Measurements from ENCODE around the gene NOC4L.

Gene NOC4L

GRCh38 chr12:132164426-132164825 lies 20.2 kb downstream of the NOC4L start:
- no peak overlapping the region for H3K4me3 ChIP-seq (ENCODE audit: low read length)
- no peak for DNase-seq (ENCODE audit: low read depth, low spot score)

DNA sequence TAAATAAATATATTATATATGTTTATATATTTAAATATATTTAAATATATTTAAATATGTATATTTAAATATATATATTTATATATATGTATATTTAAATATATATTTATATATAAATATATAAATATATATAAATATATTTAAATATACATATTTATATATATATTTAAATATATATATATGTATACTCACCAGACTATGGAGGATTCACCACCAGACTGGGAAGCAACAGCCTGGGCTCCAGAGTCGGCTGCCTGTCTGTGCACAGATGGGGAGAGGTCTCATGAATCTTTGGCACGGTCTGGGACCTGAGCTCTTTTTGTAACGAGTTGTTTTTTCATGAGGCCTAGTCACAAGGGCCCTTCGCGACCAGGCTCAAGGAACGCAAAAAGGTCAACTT lies 21.3 kb downstream of the NOC4L start:
- no peak overlapping the region for H3K4me3 ChIP-seq (ENCODE audit: low read length)
- no peak for DNase-seq (ENCODE audit: low read depth, low spot score)

DNA sequence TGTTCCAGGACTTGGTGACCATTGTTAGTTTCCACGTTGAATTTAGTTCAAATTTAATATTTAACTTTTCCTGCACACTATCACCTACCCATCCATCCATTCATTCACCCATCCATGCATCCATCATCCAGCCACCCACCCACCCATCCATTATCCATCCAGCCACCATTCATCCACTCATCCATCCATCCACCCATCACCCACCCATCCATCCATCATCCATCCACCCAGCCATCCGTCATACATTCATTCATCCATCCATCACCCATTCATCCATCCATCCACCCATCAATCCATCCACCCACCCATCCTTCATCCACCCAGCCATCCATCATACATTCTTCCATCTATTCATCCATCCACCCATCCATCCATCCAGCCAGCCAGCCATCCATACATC lies 21.8 kb downstream of the NOC4L start:
- DNase-seq (ENCODE audit: low read depth, low spot score), result no peak
- no peak overlapping the region for H3K4me3 ChIP-seq (ENCODE audit: low read length)

- DNase-seq (ENCODE audit: low read depth, low spot score), result no peak
- H3K4me3 ChIP-seq (ENCODE audit: low read length), result no peak overlapping the region
Measured at GRCh38 chr12:132166801-132167591, 22.7 kb downstream of the NOC4L start.

- peak; percentile 71 for DNase-seq (ENCODE audit: low read depth, low spot score)
- H3K4me3 ChIP-seq (ENCODE audit: low read length), result peak overlapping the region; percentile 15; the same call in 1 of the 2 replicates
Measured at GRCh38 chr12:132167611-132168310, 23.5 kb downstream of the NOC4L start.

DNA sequence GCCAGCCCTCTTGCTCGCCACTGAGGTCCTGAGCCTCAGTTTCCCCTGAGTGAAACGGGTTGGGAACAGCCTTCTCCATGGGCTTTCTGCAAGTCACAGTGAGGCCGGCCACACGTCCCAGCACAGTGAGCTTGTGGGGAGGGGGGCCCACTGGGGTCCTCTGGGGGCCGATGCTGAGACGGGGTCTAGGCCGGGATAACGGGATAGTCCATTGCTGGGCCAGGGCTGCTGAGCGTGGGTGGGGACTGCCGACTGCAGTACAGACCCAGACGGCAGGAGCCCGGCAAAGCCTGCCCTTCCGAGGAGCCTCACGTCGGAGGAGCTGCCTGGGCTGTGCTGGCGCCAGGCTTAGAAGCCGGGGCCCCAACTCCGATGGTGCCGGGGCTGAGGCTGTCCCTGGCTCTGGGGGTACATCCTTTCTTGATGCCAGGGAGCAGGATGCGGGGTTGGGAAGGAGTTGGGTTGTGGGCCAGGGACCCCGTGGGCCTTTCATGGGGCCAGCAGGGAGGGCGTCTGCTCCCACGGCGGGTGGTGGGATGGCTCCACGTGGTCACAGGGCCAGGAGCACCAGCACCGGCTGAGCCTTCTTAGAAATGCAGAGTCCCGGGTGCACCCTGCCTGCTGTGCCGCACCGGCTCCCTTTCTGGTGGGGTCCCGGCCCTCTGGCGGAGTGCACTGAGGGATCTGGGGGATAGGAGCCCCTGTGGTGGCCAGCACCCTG lies 24.2 kb downstream of the NOC4L start:
- no peak for DNase-seq (ENCODE audit: low read depth, low spot score)
- H3K4me3 ChIP-seq (ENCODE audit: low read length), result no peak overlapping the region

GRCh38 chr12:132169376-132169775 lies 25.1 kb downstream of the NOC4L start:
- no peak overlapping the region for H3K4me3 ChIP-seq (ENCODE audit: low read length)
- no peak for DNase-seq (ENCODE audit: low read depth, low spot score)

DNA sequence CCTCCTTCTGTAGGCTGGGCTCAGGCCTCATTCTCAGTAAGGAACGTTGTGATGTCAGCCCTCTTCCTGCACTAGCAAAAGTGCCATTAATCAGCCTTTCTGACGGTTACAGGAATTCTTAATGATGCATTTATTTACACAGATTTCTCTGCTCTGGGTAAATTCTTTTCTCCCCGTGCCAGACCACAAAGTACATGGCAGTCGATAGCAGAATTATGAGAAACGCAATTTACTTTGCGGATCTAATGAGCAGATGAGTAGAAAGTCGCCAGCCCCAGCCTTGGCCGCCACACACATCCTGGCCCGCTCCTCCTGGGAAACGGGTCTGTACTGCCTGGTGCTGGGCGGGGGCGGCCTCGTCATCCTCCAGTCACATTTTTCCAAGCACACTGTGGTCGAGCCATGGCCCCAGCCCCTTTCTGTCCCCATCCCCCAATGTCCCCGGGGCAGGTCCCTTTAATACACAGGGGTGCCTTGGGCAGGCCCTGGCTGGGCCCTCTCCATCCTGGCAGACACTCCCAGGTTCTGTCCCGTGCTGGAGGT lies 25.9 kb downstream of the NOC4L start:
- no peak overlapping the region for H3K4me3 ChIP-seq (ENCODE audit: low read length)
- no peak for DNase-seq (ENCODE audit: low read depth, low spot score)

DNA sequence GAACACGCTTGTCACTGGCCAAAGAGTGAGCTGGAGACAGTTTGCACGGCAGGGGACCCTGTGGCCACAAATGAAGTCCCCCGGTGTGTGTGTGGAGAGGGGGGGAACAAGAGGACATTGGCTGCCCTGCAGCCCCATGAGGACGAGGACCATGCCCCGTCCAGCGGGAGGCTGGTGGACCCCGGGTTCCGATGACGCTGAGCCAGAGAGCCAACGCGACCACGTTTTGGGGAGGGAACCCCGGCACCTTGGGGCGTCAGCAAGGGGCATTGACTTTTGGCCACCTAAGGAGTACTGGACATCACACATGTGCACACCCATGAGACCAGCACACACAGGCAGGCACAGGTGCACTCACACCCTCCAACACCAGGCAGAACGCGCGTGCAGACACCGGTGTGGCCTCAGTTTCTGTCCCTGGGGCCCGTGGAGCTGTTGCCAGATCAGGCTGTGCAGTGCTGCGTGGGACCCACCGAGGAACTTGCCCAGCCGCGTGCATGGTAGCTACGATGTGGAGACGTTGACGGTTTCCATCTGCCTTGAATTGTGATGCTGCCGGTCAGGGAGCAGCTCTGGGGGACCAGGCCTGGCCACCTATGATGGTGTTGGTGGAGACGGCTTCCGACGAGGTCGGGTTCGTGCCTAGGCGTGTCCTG lies 26.5 kb downstream of the NOC4L start:
- H3K4me3 ChIP-seq (ENCODE audit: low read length), result no peak overlapping the region
- no peak for DNase-seq (ENCODE audit: low read depth, low spot score)

DNA sequence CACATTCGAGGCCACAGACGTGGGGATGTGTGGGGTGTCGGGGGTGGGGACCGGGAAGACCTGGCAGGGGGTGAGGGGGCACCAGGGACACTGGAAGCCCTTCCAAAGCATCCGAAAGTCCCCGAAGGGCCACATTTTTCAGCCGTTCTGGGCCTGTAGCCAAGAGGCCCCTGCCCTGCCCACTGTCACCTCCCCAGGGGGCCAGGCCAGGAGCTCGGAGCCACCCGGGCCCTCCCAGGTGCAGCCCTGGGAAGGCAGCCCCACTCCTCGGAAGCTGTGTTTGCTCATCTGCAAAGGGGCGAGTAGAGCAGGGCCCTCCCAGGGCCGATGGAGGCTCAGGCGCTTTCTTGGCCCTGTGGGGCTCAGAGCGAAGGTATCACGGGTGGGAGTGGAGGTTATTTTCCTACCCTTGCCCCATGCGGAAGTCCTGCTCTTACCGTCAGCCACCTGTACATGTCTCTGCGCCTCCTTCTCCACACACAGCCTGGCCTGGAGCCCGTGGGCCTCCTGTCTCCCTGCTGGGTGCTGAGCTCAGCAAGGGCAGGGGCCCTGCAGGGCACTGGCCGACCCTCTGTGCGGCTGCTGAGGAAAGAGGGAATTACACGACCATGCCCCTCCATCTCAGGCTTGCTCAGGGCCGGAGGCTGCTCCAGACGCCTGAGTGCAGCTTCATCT lies 27.2 kb downstream of the NOC4L start:
- no peak overlapping the region for H3K4me3 ChIP-seq (ENCODE audit: low read length)
- no peak for DNase-seq (ENCODE audit: low read depth, low spot score)

DNA sequence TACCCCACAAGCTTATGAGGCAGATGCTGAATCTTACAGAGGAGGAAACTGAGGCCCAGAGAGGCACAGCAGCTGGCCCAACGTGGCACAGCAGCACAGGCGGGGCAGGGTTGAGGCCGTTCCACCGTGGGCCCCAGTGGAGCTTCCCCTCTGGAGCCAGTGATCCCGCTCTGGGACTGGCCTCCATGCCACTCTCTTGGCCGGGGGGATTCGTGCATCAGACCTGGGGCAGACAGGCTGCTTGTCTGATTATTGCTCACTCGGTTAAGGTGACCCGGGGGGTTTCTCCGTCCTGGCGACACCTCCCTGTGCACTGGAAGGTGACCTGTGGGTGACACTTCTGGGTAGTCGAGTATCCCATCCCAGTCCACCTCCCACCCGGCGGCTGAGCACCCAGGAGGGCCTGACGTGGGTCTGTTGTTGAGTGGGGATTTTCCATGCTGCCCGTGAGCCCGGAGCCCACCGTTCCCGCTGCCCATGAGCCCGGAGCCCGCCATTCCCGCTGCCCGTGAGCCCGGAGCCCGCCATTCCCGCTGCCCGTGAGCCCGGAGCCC lies 27.8 kb downstream of the NOC4L start:
- no peak for DNase-seq (ENCODE audit: low read depth, low spot score)
- H3K4me3 ChIP-seq (ENCODE audit: low read length), result no peak overlapping the region

GRCh38 chr12:132172619-132173018 lies 28.4 kb downstream of the NOC4L start:
- DNase-seq (ENCODE audit: low read depth, low spot score), result no peak
- no peak overlapping the region for H3K4me3 ChIP-seq (ENCODE audit: low read length)

DNA sequence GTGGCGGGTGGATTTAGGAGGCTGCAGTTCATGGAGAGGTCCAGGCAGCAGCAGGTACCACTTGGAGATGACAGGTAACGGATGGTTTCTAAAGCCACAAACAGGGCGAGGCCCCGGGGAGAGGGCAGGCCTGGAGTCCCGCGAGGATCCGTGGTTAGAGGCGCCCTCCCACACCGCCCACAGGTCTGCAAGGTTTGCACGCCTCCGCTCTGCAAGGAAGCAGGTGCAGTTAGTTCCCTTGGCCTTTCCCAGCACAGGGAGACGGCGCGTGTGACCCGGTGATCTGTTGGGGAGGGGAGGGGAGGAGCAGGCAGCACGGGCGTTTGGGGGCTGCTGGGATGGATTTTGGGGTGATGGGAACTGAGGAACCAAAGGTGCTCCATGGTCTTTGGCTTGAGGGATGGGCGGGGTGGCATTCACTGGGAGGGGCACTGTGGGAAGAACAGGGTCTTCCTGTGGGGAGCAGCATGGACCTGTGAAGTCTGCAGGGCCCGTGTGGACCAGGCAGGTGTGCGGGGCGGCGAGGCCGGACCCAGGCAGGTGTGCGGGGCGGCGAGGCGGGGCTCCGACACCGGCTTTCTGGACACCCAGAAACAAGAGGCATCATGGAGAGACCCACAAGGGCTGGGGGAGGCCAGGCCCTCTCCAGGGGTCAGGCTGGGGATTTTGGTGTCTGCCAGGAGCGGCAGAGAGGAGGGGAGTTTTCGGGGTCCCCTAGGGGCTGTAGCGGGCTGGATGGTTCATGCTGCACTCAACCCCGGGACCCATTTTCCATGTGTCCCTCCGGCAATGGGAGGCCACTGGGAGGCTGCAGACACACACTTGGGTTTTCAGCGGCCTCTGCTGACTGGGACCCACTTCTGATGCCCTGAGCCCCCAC lies 29.1 kb downstream of the NOC4L start:
- no peak overlapping the region for H3K4me3 ChIP-seq (ENCODE audit: low read length)
- DNase-seq (ENCODE audit: low read depth, low spot score), result no peak

DNA sequence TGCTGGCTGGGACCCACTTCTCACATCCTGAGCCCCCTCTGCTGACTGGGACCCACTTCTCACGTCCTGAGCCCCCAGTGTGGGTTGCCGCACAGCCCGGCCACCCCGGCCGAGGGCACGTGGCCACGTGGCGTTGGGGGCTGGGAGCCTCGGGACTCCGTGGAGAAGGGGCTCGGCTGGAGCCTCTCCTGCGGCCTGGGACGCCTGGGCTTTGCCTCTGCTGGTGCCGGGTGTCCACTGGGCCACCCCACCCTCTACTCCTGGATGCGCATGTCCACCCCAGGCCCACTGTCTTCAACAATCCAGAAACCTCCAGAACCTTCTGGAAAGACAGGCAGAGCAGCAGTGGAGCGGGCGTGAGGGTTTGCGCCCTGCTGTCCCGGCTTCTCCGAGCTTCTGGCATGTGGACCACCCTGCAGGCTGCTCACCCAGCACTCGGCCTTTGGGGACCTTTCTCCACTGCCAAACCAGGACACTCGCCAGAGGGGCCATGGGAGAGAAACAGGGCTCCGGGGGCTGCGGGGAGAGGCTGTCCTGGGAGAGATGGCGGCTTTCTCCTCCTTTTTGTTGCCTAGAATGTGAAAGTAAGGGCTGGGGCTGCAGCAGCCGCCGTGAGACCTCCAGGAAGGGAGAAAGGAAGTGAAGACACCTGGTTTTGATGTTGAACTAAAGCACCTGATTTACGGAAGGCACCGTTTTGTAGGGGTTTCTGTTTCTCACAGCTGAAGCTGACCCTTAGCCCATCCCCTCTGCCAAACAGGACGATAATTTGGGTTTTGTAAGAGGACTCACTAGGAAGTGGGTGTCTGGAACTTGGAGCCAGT lies 30.0 kb downstream of the NOC4L start:
- no peak overlapping the region for H3K4me3 ChIP-seq (ENCODE audit: low read length)

DNA sequence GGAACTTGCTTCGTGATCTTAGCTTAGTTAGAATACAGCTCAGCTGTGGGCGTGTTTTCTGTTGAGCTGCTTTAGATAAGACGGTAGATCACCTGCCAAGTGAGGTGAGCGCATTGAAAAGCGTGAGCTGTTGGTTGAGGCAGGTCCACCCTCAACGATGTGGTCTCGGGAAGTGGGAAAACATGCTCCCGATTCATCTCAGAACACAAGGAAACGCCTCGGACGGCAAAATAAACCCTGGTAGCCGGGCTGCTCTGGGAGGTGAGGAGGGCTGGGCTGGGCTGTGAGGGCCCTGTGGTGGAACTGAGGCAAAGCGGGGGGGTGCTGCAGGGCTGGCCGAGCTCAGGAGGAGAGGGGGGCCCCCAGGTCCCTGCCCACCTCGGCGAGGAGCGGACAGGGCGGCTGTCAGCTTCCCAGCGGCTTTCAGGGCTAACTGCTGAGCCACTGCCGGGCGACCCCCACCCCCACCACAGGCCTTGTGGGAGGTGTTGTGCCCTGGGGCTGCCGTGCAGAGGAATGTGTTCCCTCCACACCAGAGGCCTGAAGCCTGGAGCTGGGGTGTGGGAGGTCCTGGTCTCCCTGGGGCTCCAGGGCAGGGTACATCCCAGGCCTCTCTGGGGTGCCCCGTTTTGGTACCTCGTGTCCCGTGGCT lies 30.7 kb downstream of the NOC4L start:
- no peak for DNase-seq (ENCODE audit: low read depth, low spot score)
- H3K4me3 ChIP-seq (ENCODE audit: low read length), result no peak overlapping the region

More for the DNA sequence above, 30.0 kb downstream of the NOC4L start:
- no peak for DNase-seq (ENCODE audit: low read depth, low spot score)
